Measurements from ENCODE around the gene MACROD2. TPM values are rescaled to one million over a fixed set of nuclear protein-coding genes. Genes with fewer than 3 reads are reported as not detected.

The MACROD2 gene
- total and polyA plus RNA-seq, 11 donors: 0.54 to 5.4 (median 2.4) TPM

DNA sequence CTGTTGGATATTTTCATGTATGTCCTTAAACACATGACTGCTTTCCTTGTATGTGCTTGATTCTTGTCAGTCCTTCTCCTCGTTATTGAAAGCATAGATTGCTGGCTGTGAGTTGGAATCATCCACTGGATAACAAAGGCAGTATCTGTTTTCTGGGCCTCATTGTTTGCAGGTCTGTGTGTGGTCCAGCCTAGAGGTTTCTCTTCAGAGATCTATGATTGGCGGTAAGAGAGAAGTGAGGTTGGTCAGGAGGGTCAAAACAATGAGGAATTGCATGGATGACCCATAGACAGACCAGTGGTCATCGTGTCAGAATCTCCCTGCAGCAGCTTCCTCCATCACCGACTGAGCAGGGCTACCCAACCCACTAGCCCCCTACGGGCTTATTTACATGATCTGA, 1663.0 kb downstream of the MACROD2 start:
- no peaks in the 10 kb centered on the region for H3K27me3 ChIP-seq
- ATAC-seq (no peak), DNase-seq (no peak)
- WGBS, 4 donors: 61 to 75% (median 70%) methylated on average over 5 of the region's 5 CpGs
- no peaks in the 10 kb centered on the region for H3K36me3 ChIP-seq
- no peaks in the 10 kb centered on the region for H3K4me1 ChIP-seq
- intact Hi-C loops (cut with DNase I): no loop called here
- H3K9me3 ChIP-seq: no peaks in the 10 kb centered on the region
- no peak overlapping the region for H3K27ac ChIP-seq
- no peak overlapping the region for H3K4me3 ChIP-seq
- TF ChIP-seq, protein P1, sequence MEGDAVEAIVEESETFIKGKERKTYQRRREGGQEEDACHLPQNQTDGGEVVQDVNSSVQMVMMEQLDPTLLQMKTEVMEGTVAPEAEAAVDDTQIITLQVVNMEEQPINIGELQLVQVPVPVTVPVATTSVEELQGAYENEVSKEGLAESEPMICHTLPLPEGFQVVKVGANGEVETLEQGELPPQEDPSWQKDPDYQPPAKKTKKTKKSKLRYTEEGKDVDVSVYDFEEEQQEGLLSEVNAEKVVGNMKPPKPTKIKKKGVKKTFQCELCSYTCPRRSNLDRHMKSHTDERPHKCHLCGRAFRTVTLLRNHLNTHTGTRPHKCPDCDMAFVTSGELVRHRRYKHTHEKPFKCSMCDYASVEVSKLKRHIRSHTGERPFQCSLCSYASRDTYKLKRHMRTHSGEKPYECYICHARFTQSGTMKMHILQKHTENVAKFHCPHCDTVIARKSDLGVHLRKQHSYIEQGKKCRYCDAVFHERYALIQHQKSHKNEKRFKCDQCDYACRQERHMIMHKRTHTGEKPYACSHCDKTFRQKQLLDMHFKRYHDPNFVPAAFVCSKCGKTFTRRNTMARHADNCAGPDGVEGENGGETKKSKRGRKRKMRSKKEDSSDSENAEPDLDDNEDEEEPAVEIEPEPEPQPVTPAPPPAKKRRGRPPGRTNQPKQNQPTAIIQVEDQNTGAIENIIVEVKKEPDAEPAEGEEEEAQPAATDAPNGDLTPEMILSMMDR (IDR thresholded peaks at IDR 0.05): no peak
- TF ChIP-seq POLR2A (IDR thresholded peaks at IDR 0.05): no peak

DNA sequence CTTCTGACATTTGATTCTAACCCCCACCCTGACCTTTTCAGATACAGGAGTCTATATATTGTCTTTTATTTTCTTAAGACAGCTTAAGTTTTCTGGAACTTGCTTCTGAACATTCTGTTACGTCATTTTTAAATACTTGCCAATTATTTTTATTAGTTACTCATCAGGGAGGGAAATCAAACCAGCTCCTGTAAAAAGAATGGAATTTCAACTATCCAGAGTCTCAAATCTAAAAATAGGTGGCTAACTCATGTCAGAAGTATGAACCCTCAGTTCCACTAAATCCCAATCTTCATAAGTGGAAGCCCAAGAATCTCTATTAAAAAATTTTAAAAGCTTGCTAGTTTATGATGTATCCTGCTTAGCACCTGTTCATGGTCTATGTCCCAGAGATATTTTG, 1677.9 kb downstream of the MACROD2 start:
- no peaks in the 10 kb centered on the region for H3K27me3 ChIP-seq
- no peaks in the 10 kb centered on the region for H3K4me1 ChIP-seq
- intact Hi-C loops (cut with DNase I): no loop called here
- ATAC-seq (no peak), DNase-seq (no peak)
- WGBS, 4 donors: 18 to 32% (median 28%) methylated on average over 1 of the region's 1 CpG
- H3K36me3 ChIP-seq: no peaks in the 10 kb centered on the region
- no peak overlapping the region for H3K27ac ChIP-seq
- TF ChIP-seq POLR2A (IDR thresholded peaks at IDR 0.05): no peak
- TF ChIP-seq, protein P1 (IDR thresholded peaks at IDR 0.05): no peak
- no peaks in the 10 kb centered on the region for H3K9me3 ChIP-seq
- H3K4me3 ChIP-seq: no peak overlapping the region

DNA sequence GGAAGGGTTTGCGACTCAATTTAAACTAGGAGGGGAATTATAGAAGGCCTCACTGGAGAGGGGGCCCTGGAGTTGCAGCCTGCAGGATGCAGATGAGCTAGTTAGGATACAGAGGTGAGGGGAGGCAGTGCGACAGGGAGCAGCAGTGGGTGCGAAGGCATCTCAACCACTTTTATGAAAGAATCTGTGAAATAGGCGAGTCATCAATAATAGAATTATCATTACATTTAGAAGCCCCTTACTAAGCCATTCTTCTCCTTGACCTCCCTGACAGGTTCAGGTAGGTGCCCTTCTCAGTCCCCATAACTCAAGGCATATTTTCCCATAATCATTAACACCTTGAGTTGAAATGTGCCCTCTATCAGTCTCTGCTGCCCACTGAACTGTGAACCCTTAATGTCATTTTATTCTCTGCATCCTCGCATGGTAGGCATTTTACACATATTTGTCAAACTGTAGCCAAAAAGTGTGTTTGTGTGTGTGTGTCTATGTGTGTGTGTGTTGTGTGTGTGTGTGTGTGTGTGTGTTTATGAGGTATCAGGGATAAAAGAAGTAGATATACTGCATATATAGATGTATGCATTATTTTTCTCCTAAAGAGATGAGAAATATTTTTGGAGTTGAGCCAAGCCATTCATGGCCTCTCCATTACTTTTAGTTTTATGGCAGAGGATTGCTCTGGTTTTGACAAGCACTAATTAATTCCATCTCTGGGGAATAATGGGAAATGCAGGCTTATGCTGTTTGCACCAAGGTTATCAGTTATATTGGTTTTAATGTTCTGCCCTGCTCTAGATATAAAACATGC, 1679.1 kb downstream of the MACROD2 start:
- H3K9me3 ChIP-seq: no peaks in the 10 kb centered on the region
- intact Hi-C loops (cut with DNase I): no loop called here
- WGBS, 4 donors: 82 to 95% (median 88%) methylated on average over 5 of the region's 5 CpGs
- no peak overlapping the region for H3K27ac ChIP-seq
- no peaks in the 10 kb centered on the region for H3K4me1 ChIP-seq
- H3K4me3 ChIP-seq: no peak overlapping the region
- no peak for ATAC-seq
- no peak for TF ChIP-seq POLR2A (IDR thresholded peaks at IDR 0.05)
- no peaks in the 10 kb centered on the region for H3K36me3 ChIP-seq
- DNase-seq: no peak
- no peaks in the 10 kb centered on the region for H3K27me3 ChIP-seq

DNA sequence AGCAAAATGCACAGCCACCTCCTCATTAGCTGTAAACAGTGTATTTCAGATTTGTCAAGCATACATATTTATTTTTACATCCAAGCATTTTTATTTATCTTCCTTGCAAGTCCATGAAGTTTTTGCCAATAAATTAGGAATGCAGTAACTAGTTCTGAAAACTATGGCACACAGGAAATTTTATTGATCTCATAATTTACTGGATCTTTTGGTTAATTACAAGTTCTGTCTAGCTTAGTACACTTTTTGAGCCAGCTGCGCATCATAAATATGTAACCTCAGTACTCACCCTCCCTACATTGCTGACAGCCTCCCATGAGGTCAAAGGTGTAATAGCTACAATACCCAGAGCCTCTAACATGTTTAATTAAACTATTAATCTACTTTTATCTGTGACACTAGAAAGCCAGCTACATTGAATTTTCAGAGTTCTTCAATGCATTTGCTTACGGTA, 1679.8 kb downstream of the MACROD2 start:
- TF ChIP-seq, protein P1 (IDR thresholded peaks at IDR 0.05): no peak
- no peak for TF ChIP-seq POLR2A (IDR thresholded peaks at IDR 0.05)
- no peak overlapping the region for H3K27ac ChIP-seq
- H3K36me3 ChIP-seq: no peaks in the 10 kb centered on the region
- no peaks in the 10 kb centered on the region for H3K4me1 ChIP-seq
- no peak overlapping the region for H3K4me3 ChIP-seq
- intact Hi-C loops (cut with DNase I): no loop called here
- no peak for DNase-seq
- no peaks in the 10 kb centered on the region for H3K27me3 ChIP-seq
- 92 to 96% (median 96%) methylated on average over 2 of the region's 2 CpGs for WGBS, 4 donors
- no peaks in the 10 kb centered on the region for H3K9me3 ChIP-seq
- ATAC-seq: no peak
